NCI-H1436 (cell line): ENCODE data around the gene RNF20.
"Not testable (repeated sequence)": the region's sequence is repeated elsewhere in the genome, so short reads cannot be mapped to it uniquely, and the experiment has no call there.

Experiments used
- DNase-seq: peaks from one replicate; lab custom pipeline; 2025; lab: John Stamatoyannopoulos, UW

Gene RNF20, protein sequence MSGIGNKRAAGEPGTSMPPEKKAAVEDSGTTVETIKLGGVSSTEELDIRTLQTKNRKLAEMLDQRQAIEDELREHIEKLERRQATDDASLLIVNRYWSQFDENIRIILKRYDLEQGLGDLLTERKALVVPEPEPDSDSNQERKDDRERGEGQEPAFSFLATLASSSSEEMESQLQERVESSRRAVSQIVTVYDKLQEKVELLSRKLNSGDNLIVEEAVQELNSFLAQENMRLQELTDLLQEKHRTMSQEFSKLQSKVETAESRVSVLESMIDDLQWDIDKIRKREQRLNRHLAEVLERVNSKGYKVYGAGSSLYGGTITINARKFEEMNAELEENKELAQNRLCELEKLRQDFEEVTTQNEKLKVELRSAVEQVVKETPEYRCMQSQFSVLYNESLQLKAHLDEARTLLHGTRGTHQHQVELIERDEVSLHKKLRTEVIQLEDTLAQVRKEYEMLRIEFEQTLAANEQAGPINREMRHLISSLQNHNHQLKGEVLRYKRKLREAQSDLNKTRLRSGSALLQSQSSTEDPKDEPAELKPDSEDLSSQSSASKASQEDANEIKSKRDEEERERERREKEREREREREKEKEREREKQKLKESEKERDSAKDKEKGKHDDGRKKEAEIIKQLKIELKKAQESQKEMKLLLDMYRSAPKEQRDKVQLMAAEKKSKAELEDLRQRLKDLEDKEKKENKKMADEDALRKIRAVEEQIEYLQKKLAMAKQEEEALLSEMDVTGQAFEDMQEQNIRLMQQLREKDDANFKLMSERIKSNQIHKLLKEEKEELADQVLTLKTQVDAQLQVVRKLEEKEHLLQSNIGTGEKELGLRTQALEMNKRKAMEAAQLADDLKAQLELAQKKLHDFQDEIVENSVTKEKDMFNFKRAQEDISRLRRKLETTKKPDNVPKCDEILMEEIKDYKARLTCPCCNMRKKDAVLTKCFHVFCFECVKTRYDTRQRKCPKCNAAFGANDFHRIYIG

DNA sequence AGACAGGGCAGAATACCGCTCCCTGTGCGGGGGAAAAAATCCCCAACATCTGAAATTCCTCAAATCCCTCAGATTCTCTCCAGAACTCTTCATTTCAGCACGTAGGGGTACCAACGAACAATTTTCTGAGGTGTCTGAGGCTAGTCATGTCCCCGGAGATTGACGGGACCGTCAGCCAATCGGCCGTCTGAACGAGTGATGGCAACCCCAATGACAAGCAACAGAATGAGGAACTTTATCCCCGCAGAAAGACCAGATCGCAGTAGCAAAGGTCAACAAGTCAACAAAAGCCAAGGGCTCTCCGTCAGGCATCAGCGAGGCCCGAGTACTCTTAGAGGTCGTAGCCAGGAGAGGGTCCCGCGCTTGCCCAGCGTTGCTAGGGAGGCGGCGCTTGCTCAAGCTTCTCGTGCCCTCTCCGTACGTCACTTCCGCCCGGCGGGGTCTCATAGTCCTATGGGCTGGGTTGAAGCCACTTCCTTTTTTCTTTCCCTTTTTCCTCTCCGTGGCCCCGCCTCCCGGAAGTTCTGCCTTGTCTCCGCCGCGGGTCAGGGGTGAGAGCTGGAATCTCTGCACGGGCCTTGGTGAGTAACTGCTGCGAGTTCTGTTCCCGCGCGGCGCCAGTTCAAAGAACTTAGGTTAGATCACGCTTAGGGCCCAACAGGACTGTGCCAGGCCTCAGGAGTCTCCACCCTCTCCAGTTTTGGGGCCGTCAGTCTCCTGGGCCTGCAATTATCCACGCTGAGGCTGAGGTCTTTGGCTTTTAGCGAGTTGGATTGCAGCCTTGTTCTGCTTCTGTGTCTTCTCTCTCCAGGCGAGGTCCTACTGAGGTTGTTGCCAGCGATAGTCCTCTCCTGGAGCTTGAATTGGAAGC, at the start of gene RNF20:
Gene RNF20 (plus strand): TSS at position 520 of the 871 bp plus-strand sequence. CDS start 1,571 bp downstream, outside the sequence.
- peak; percentile 98 for DNase-seq

DNA sequence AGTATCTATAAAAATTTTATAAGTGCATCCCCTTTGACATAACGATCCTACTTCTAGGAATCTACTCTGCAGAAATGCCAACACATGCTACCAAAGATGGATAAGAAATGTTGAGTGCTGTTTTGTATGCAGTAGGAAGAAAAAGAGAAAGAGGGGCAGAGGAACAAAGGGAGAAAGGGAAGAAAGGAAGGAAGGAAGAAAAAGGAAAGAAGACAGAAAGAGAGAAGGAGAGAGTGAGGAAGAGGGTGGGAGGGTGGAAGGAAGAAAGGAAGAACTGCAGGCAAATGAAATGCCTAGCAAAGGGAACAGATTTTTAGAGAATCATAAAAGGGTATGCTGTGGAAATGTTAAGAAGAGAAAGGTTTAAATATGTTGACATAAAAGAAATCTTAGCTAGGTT, 49.6 kb upstream of the RNF20 start:
- no peak for DNase-seq

DNA sequence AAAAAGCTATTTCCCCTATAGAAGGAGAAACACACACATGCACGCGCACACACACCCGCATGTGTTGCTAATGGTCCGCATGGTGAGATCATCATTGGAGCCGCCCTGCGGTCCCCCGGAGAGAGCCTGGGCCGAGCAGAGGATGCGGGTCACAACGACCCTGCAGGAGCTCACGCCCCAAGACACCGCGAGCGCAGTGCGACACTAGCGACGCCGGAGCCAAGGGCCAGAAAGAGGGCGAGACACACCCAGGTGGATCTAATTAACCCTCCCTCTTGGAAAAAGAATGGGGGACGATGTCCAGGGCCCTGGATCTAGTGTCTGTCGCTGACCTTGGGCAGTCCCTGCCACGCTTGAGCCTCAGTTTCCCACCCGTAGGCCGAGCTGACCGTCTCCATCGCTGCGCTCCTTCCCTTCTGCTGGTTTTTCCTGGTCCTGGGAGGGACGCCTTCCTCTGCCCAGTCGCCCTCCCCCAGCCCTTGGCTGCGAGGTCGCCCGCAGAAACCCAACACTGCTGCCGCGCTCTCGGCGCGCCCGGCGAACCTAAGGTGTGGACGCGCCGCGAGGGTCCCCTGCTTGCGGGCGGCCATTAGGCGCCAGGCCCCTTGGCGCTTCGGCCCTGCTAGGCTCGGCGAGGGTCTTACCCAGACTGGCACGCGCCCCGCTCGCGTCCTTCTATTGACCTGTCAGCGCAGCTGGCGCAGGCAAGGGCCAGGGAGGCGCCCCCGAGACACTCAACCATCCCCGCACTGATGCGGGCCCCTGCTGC, 47.5 kb upstream of the RNF20 start:
- DNase-seq, result peak; percentile 22

DNA sequence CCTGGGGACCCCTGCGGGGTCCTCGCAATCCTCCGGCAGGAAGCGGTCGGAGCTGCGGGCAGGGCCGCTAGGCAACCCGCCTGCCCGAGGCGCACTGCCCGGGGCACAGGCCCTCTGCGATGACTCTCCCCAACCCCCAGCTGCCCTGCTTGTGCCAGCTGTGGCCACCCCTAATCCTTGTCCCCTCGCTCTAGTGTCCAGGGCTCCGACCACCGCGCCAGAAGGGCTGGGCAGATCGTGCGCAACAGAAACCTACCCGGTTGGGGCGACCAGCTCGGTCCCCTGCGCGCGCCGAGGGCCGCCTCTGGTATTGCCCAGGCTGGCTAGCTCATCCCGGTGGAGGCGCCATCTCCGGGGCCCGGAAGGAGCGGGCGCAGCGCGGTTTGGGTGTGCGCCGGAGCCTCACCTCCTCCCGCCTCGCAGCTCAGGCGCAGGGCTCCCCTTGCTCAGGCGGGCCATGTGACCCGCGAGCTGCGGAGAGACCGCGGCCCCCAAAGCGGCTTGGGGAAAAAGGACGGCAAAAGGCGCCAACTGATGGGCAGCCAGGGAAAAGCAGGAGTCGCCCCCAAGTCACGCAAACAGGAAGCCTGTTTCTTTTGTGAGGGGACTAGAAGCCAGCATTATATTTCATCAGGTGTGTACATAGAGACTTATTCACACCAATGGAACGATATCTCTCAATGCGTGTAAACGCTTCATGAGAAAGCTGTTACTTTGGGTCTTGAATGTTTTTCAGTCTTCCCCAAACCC, 46.8 kb upstream of the RNF20 start:
- DNase-seq, result peak; percentile 74

DNA sequence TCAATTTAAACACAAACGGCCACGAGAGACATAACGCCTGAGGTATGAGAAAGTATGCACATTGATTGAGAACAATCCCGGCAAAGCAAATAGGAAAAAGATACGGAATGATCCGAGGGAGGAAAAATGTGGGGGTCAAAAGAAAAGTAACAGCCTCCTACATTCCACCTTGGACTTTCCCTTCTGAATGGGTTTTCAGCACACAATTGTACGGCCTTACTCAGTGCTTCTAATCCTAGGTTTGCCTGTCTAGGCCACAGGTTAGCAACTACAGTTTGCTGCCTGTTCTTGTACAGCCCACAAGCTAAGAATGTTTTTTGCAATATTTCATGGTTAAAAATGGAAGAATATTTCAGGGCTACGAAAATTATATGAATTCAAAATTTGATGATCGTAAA, 46.2 kb upstream of the RNF20 start:
- DNase-seq, result no peak

DNA sequence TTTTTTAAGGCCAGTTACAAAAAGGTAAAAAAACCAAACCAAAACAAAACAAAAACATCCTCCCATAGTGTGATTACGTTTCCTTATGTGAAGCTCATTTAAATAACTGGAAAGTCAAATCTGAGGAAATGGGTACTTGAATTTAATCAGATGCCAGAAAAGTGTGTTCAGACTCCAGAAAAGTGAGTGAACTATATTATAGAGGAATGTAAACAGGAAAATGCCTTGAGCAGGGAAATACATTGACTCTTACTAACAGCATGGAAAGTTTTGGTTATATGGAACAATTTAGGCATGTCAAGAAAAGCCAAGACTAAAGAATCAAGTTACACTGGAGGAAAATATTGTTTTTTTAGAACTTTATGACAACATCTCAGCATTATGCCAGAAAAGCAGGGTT, 37.8 kb upstream of the RNF20 start:
- no peak for DNase-seq

DNA sequence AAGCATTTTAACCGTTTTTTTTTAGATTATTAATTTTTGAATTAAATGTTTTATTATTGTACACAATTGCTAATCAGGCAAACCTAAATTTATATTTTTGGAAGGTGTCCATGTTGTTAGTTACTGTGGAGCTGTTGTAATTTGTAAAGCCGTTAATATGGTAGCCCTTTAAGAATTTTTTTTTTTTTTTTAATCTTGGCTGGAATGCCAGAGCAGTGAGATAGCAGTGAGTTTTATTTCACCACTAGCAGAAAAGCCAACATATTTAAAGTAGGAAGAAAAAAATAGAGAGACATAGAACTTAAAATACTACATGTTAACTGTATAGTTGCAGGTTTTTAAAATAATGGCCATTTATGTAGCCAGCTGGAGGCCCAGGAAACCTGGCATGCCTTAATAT, 35.3 kb upstream of the RNF20 start:
- no peak for DNase-seq

DNA sequence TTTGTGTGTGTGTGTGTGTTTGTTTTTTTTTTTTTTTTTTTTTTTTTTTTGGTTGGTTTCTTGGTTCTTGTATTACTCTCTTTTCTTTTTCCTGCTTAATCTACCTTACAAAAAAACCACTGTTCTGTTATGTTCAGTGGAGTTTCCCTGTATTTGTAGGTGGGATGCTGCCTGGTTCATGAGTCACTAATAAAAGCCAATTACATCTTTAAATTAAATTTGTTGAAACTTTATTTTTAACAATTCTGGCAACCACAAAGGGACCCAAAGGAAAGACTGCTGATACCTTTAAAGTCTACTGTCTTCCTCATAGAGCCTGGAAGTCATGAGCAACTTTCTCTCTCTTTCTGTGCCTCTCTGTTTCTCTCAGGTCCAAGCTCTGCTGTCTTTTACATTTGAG, 29.5 kb upstream of the RNF20 start:
- no peak for DNase-seq

DNA sequence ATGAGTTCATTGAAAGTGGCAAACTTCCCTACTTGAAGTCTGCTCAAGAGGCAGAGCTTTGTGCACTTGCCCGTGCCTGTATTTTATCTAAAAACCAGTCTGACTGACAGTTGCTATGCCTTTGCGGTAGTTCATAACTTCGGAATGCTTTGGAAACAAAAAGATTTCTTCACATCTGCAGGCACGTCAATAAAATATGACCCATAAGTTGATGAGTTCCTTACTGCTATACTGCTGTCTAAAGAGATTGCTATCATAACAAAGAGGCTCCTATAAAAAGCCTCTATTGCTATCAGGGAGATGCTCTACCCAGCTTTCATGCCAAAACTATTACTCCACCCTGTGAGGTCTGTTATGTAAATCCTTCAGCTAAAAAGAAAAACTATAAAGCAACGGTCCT, 25.4 kb upstream of the RNF20 start:
- DNase-seq, result no peak

DNA sequence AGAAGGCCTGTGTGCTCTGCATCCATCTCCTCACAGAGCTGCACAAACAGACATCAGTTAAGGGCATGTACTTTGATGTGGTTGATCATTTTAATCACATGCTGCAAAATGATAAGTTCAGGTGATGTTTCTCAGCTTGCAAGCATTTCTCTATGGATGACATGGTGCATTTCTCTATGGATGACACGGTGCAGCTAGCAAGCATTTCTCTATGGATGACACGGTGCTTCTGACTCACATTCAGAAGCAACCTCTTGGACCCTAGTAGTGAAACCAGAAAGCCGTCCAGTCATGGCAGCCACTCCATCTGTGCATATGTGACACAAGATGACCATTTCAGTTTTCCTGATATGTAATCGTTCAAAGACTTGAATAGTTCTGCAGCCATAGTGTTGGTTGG, 24.1 kb upstream of the RNF20 start:
- no peak for DNase-seq

DNA sequence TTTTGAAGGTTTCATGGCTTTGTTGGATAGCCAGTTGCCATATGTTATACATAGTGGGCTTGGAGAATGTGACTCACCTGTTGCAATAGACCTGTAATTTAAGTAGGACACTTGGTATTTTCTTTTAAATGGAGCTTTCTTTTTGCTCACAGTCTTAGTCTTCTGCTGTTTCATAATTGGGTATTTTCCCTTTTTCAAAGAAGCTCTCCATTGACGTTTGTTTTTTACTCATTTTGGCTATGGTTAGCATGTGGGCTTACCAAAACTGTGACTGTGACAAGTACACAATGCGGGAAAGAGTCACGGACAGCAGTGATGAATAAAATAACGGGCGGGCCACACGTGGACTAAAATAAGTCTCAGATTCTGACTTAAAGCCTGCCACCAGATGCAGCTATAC, 23.2 kb upstream of the RNF20 start:
- no peak for DNase-seq

DNA sequence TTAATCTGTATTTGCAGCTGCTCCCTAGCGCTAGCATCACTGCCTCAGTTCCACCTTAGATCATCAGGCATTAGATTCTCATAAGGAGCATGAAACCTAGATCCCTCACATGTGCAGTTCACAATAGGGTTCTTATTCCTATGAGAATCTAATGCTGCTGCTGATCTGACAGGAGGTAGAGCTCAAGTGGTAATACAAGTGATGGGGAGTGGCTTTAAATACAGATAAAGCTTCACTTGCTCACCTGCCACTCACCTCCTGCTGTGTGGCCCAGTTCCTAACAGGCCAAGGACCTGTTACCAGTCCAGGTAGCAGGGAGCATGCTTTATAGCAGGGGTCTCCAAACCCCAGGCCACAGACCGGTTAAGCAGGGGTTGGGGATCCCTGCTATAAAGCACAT, 22.6 kb upstream of the RNF20 start:
- no peak for DNase-seq

DNA sequence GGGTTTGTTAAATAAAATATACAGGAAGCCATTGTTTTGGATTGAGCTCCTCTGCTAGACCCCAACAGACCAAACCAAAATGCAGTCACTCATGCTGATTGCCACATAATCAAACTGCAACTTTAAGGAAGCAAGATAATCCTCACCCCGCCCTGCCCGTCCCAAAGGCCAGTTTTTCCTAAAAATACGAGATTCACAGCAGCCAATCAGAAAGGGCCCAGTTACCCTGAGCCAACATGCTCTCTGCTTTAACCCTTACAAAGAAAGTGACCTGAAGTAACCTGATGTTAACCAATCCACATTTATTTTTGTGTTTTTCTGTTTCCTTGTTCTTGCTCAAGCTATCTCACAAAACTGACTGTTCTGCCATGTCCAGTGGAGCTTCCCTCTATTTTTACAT, 21.5 kb upstream of the RNF20 start:
- no peak for DNase-seq

DNA sequence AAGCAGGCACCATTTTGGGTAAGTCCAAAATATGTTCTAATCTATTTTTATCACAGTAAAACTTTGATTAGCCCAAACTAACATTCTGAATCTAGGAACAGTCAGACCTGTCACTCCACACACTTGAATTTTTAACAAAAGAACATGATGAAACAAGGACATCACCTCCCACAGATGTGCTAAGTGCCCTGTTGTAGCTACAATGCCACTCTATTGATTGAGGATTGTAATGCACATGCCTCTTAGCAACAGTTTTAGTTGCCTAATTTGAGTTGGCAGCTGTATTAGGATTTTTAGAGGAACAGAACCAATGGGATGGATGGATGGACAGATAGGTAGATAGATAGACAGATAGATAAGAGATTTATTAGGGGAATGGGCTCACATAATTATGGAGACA, 20.3 kb upstream of the RNF20 start:
- DNase-seq, result no peak

DNA sequence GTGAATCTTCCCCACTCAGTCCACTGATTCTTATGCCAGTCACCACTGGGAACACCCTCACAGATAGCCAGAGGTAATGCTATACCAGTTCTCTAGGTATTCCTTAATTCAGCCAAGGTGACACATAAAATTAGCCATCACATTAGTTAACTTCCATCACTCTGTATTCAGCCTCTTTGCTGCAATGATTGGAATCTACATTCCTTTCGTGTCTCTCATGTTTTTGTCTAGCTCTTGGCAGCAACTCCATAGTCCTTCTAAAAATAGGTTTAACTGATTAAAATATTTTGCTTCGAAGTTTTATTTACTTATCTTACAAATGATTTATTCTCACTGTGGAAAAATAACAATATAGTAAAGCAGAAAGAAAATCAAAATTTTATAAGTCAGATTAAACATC, 19.6 kb upstream of the RNF20 start:
- no peak for DNase-seq

DNA sequence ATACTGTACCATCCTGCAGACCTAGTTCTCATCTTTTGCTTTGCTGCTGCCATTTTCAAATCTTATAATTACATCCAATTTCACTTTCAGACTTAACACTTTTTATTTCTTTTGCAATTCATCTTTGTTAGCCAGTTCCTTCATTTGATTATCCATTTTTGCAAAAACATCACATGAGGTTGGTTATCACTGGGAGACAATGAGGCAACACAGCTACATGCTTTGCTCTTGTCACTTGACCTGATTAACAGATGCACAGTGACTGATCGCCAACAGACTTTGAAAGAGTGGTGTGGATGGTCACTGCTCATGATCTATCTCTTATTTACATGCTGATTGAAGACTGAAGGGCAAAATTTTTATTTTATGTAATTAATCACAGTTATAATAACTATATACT, 17.0 kb upstream of the RNF20 start:
- DNase-seq, result no peak

DNA sequence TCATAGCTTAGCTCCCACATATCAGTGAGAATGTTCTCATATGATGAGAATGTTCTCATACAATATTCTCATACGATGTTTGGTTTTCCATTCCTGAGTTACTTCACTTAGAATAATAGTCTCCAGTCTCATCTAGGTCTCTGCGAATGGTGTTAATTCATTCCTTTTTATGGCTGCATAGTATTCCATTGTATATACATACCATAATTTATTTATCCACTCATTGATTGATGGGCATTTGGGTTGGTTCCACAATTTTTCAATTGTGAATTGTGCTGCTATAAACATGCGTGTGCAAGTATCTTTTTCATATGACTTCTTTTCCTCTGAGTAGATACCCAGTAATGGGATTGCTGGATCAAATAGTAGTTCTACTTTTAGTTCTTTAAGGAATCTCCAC, 15.2 kb upstream of the RNF20 start:
- DNase-seq, result not testable (repeated sequence)

DNA sequence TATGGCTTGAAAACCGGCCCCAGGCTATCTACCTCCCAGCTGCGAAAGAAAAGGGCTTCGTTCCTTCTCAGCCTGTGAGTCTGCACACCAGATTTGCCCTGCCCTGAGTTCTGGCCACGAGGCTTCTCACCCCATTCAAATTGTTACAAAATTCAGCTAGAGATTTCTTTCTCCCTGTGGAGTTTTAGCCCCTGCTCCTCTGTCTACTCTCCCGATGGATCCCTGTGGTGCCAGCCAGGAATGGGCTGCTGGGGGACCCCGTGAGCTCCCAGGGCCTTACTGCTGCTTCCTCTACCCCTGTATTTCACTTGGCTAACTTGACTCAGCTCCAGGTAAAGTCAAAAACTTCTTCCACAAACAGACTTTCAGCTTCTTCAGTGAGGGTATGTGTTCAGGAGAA, 9.3 kb upstream of the RNF20 start:
- DNase-seq, result no peak

DNA sequence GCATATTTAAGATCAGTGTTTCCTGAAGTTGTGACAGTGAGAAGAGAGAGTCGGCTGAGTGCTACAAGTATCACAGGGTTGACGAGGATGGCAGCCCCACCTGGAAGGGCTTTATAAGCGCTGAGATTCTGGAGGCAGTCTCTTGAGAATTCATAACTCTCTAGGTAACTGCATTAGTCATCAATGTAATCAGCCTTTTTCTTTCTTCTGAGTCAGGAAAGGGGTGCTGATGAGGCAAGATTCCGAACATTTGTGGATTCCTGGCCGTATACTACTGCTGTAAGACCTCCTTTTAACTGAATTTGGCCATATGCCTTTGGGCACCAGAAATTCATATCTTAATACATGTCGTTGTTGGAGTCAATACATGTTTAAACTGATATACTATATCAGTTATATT, 6.6 kb upstream of the RNF20 start:
- DNase-seq, result no peak

DNA sequence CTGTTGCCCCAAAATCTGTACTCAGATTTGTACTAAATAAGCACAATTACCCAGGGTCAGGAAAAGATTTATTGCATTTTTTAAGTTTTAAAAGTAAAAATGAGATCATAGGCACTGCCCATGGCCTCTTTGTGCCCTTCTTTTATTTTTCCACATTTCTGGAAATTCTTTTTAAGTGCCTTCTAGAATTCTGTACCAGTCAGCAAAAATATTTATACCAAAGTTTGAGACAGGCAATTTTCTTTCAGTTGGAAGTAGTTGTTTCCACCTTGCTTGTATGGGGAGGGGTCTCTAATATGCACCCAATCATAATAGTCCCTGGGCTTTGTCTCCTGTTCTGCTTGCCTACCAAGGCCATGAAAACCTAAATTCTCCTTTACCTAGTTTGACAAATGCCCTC, 5.6 kb upstream of the RNF20 start:
- no peak for DNase-seq
